SK-N-SH (cell line): Measurements from ENCODE around the gene PACSIN1.

ENCODE experiments used
- EP300 ChIP-seq, 2 experiments: IDR thresholded peaks; 2 replicates each; pipeline versions ENCODE4 v1.4.0 to v1.6.1; 2012; ENCODE audit warnings: borderline replicate concordance in 1 of 2, low read depth in 1 of 2, low read length in 1 of 2
- EZH2phosphoT487 ChIP-seq: fragments of 200-600 bp; sonication (generic); IDR thresholded peaks from 2 replicates; pipeline ENCODE4 v1.6.1; 2017; ENCODE audit warnings: low read depth, mixed run types, mild to moderate bottlenecking, antibody characterized with exemption, moderate library complexity, borderline replicate concordance
- FOSL2 ChIP-seq: IDR thresholded peaks from 2 replicates; pipeline ENCODE4 v1.4.0; 2012; ENCODE audit warnings: low read depth, mild to moderate bottlenecking, moderate library complexity, borderline replicate concordance
- TF ChIP-seq, protein P1 (sequence below): fragments of 200-600 bp; sonication (generic); IDR thresholded peaks from 2 replicates; pipeline ENCODE4 v1.6.1; 2017; ENCODE audit warnings: antibody characterized with exemption, mild to moderate bottlenecking, moderate library complexity

DNA sequence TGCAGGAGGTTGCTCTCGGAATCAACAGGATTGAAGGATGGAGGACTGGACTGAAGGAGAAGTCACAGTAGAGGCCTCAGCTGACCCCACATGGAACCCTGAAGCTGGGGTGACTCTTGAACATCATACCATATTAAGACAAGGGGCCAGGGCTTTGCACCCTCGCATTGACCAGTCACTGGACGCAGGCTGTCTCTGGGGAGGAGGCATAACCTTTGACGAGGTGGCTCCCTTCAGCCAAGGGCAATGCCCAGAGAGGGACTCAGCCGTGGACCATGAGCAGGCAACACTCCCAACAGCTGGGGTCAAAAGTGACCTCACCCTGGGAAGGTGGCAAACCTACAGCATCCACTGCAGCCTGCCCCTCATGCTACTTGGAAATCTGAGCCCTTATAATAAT, 21.7 kb downstream of the PACSIN1 start:
- TF ChIP-seq EZH2phosphoT487 (no peak), EP300 (IDR thresholded peaks at IDR 0.05; ENCODE audit: borderline replicate concordance in 1 of 2, low read depth in 1 of 2, low read length in 1 of 2) (no peak), FOSL2 (no peak)
- TF ChIP-seq, protein P1, sequence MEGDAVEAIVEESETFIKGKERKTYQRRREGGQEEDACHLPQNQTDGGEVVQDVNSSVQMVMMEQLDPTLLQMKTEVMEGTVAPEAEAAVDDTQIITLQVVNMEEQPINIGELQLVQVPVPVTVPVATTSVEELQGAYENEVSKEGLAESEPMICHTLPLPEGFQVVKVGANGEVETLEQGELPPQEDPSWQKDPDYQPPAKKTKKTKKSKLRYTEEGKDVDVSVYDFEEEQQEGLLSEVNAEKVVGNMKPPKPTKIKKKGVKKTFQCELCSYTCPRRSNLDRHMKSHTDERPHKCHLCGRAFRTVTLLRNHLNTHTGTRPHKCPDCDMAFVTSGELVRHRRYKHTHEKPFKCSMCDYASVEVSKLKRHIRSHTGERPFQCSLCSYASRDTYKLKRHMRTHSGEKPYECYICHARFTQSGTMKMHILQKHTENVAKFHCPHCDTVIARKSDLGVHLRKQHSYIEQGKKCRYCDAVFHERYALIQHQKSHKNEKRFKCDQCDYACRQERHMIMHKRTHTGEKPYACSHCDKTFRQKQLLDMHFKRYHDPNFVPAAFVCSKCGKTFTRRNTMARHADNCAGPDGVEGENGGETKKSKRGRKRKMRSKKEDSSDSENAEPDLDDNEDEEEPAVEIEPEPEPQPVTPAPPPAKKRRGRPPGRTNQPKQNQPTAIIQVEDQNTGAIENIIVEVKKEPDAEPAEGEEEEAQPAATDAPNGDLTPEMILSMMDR = no peak
